Stimulated activated CD4-positive, alpha-beta T cell treated with anti-CD3 and anti-CD28 coated beads, Interleukin-12 subunit alpha, Interleukin-12 subunit beta, amount 100 ng/mL, for 24 hours (primary cell): ENCODE data around the gene NOS1.

ENCODE experiments used
- DNase-seq, 2 experiments: peaks; one replicate each; pipeline ENCODE4 v3.0.0-alpha.2; 2020; ENCODE audit warnings: low read depth in 2 of 2

NOS1 gene

GRCh38 chr12:117363953-117364486 is 2.6 kb upstream of the NOS1 start:
- no peak for DNase-seq

- DNase-seq = no peak
Observed at GRCh38 chr12:117363056-117363662, 1.7 kb upstream of the NOS1 start.

- DNase-seq = no peak
Observed at GRCh38 chr12:117362391-117362790, 965 bp upstream of the NOS1 start.

- DNase-seq = no peak
Observed at GRCh38 chr12:117361905-117362304, 479 bp upstream of the NOS1 start.

- no peak for DNase-seq
Observed at GRCh38 chr12:117360551-117361346, 677 bp downstream of the NOS1 start.

GRCh38 chr12:117360222-117360550 is 1.2 kb downstream of the NOS1 start:
- no peak for DNase-seq

- DNase-seq = no peak
Observed at GRCh38 chr12:117359029-117359845, 2.2 kb downstream of the NOS1 start.

- DNase-seq = no peak
Observed at GRCh38 chr12:117356048-117356447, 5.4 kb downstream of the NOS1 start.

- DNase-seq = no peak
Observed at GRCh38 chr12:117352883-117353282, 8.5 kb downstream of the NOS1 start.

- no peak for DNase-seq
Observed at GRCh38 chr12:117352206-117352605, 9.2 kb downstream of the NOS1 start.

GRCh38 chr12:117350140-117350539 is 11.3 kb downstream of the NOS1 start:
- no peak for DNase-seq

- no peak for DNase-seq
Observed at GRCh38 chr12:117347588-117347987, 13.8 kb downstream of the NOS1 start.

- DNase-seq = no peak
Observed at GRCh38 chr12:117344716-117345115, 16.7 kb downstream of the NOS1 start.

- DNase-seq = no peak
Observed at GRCh38 chr12:117343849-117344248, 17.6 kb downstream of the NOS1 start.

- DNase-seq = no peak
Observed at GRCh38 chr12:117343296-117343695, 18.1 kb downstream of the NOS1 start.

GRCh38 chr12:117342682-117343081 is 18.7 kb downstream of the NOS1 start:
- no peak for DNase-seq

GRCh38 chr12:117342247-117342646 is 19.2 kb downstream of the NOS1 start:
- no peak for DNase-seq

GRCh38 chr12:117339104-117339503 is 22.3 kb downstream of the NOS1 start:
- DNase-seq = no peak

- no peak for DNase-seq
Observed at GRCh38 chr12:117334855-117335587, 26.4 kb downstream of the NOS1 start.

GRCh38 chr12:117334051-117334450 is 27.4 kb downstream of the NOS1 start:
- no peak for DNase-seq

GRCh38 chr12:117333331-117333881 is 28.0 kb downstream of the NOS1 start:
- no peak for DNase-seq
